Skeletal muscle tissue (tissue), 4 donors: ENCODE measurements around the gene CMTR1. TPM values are rescaled to one million over a fixed set of nuclear protein-coding genes. Genes with fewer than 3 reads are reported as not detected.
"Not testable (repeated sequence)": the region's sequence is repeated elsewhere in the genome, so short reads cannot be mapped to it uniquely, and the experiment has no call there.

Experiments
- H3K27ac ChIP-seq: one replicate; pipeline ENCODE4 v1.7.0; 2013; ENCODE audit warnings: mild to moderate bottlenecking, low read depth, low read length, inconsistent platforms
- H3K27me3 ChIP-seq, 3 donors: one replicate each; pipeline ENCODE4 v1.7.0; 2013; ENCODE audit warnings: low read length in 3 of 3; ENCODE audit not compliant: control insufficient read depth in 3 of 3, insufficient read depth in 3 of 3
- H3K36me3 ChIP-seq, 3 donors: one replicate each; pipeline ENCODE4 v1.7.0; 2013; ENCODE audit warnings: low read length in 3 of 3; ENCODE audit not compliant: control insufficient read depth in 3 of 3, insufficient read depth in 3 of 3
- H3K4me1 ChIP-seq, 3 donors: one replicate each; pipeline ENCODE4 v1.7.0; 2013; ENCODE audit warnings: low read length in 3 of 3, mild to moderate bottlenecking in 3 of 3; ENCODE audit not compliant: control insufficient read depth in 3 of 3, insufficient read depth in 3 of 3
- H3K4me3 ChIP-seq, 3 donors: one replicate each; pipeline ENCODE4 v1.7.0; 2013; ENCODE audit warnings: low read length in 3 of 3
- H3K9ac ChIP-seq, 3 donors: one replicate each; pipeline ENCODE4 v1.7.0; 2013; ENCODE audit warnings: low read length in 3 of 3, mild to moderate bottlenecking in 3 of 3, moderate library complexity in 2 of 3, low read depth in 1 of 3
- H3K9me3 ChIP-seq, 3 donors: one replicate each; pipeline ENCODE4 v1.7.0; 2013; ENCODE audit warnings: low read length in 3 of 3; ENCODE audit not compliant: control insufficient read depth in 3 of 3
- total RNA-seq: library from RNA; depleted of rRNA; stranded (reverse); fragments of >200 nt; gene quantifications from one replicate; pipeline ENCODE4 v1.2.3, GENCODE V29; 2014
- donor health status: Osteomylitis.

The CMTR1 gene
- total RNA-seq, 1 donor from 2014 or later, result 29.2 TPM

DNA sequence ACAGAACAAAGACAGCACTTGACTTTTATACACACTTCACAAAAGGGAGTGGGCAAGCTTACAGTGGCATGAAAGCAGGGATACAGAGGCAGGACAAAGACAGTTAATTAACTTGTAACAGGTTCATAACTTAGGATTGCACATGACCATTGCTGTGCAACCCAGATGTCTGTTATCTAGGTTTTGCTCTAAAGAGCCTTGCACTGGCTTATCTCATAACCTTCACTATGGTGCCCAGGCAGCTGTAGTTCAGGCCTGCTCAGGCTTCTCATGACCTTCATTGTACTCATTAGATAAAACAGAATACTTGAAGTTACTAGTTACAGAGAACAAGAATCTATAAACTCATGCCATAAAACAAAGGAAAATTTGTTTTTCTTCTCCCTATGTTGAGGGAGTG is 31.4 kb upstream of the CMTR1 start:
- not testable (repeated sequence) for H3K27me3 ChIP-seq, H3K9ac ChIP-seq, H3K4me1 ChIP-seq, H3K9me3 ChIP-seq, H3K36me3 ChIP-seq, H3K4me3 ChIP-seq, H3K27ac ChIP-seq

GRCh38 chr6:37406726-37407341 is 26.2 kb upstream of the CMTR1 start:
- Histone ChIP-seq H3K9ac (no peak overlapping the region), H3K4me3 (no peak overlapping the region), H3K9me3 (no peaks in the 10 kb centered on the region), H3K4me1 (no peaks in the 10 kb centered on the region), H3K27me3 (no peaks in the 10 kb centered on the region), H3K36me3 (no peaks in the 10 kb centered on the region), H3K27ac (no peak overlapping the region)

DNA sequence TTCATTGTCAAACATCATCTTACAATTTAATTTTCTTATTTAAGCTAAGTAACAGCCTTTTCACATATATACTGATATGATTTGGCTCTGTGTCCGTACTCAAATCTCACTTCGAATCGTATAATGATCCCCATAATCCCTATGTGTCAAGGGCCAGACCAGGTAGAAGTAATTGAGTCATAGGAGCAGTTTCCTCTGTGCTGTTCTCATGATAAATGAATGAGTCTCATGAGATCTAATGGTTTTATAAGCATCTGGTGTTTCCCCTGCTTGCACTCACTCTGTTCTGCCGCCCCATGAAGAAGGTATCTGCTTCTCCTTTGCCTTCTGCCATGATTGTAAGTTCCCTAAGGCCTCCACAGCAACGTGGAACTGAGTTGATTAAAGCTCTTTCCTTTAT is 25.1 kb upstream of the CMTR1 start:
- H3K9ac ChIP-seq, result no peak overlapping the region
- no peak overlapping the region for H3K4me3 ChIP-seq
- no peak overlapping the region for H3K27ac ChIP-seq
- H3K9me3 ChIP-seq, result no peaks in the 10 kb centered on the region
- no peaks in the 10 kb centered on the region for H3K36me3 ChIP-seq
- H3K27me3 ChIP-seq, result no peaks in the 10 kb centered on the region
- H3K4me1 ChIP-seq, result no peaks in the 10 kb centered on the region

GRCh38 chr6:37409501-37409900 is 23.5 kb upstream of the CMTR1 start:
- H3K27ac ChIP-seq, result no peak overlapping the region
- H3K36me3 ChIP-seq, result no peaks in the 10 kb centered on the region
- H3K4me1 ChIP-seq, result no peaks in the 10 kb centered on the region
- H3K9ac ChIP-seq, result no peak overlapping the region
- no peaks in the 10 kb centered on the region for H3K9me3 ChIP-seq
- no peaks in the 10 kb centered on the region for H3K27me3 ChIP-seq
- no peak overlapping the region for H3K4me3 ChIP-seq

DNA sequence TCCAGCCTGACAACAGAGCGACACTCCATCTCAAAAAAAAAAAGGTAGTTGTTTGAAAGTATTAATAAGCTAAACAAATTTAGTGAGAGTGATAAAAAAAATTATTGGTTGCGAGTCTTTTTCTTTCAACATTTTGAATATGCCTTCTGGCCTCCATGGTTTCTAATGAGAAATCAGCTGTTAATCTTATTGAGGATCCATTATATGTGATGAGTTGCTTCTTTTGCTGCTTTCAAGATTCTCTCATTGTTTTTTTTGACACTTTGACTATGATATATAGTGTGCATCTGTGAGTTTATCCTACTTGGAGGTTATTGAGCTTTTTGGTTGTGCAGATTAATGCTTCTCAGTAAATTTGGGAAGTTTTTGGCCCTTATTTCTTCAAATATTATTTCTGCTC is 15.6 kb upstream of the CMTR1 start:
- Histone ChIP-seq H3K36me3 (no peaks in the 10 kb centered on the region), H3K27me3 (no peaks in the 10 kb centered on the region), H3K27ac (no peak overlapping the region), H3K4me3 (no peak overlapping the region), H3K9me3 (no peaks in the 10 kb centered on the region), H3K4me1 (no peaks in the 10 kb centered on the region), H3K9ac (no peak overlapping the region)

DNA sequence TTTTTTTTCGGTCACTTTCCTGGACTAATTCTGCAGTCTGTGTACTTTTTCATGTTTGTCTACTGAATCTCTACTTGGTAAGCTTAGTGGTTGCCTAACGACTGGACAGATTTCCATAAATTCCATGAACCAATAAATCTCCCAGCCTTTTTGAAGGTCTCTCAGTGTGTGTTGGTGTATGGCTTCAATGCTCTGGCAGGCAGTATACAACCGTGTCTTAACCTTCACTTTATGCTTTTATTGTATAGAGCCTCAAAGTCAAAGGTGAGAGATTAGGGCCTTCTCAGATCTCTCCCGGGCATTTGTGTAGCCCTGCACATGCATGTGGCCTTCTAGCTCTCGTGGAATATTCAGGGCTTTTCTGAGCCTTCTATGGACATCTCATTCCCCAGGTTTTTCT is 14.3 kb upstream of the CMTR1 start:
- no peak overlapping the region for H3K9ac ChIP-seq
- H3K4me1 ChIP-seq, result no peaks in the 10 kb centered on the region
- H3K27ac ChIP-seq, result no peak overlapping the region
- H3K9me3 ChIP-seq, result no peaks in the 10 kb centered on the region
- H3K36me3 ChIP-seq, result no peaks in the 10 kb centered on the region
- no peak overlapping the region for H3K4me3 ChIP-seq
- no peaks in the 10 kb centered on the region for H3K27me3 ChIP-seq

DNA sequence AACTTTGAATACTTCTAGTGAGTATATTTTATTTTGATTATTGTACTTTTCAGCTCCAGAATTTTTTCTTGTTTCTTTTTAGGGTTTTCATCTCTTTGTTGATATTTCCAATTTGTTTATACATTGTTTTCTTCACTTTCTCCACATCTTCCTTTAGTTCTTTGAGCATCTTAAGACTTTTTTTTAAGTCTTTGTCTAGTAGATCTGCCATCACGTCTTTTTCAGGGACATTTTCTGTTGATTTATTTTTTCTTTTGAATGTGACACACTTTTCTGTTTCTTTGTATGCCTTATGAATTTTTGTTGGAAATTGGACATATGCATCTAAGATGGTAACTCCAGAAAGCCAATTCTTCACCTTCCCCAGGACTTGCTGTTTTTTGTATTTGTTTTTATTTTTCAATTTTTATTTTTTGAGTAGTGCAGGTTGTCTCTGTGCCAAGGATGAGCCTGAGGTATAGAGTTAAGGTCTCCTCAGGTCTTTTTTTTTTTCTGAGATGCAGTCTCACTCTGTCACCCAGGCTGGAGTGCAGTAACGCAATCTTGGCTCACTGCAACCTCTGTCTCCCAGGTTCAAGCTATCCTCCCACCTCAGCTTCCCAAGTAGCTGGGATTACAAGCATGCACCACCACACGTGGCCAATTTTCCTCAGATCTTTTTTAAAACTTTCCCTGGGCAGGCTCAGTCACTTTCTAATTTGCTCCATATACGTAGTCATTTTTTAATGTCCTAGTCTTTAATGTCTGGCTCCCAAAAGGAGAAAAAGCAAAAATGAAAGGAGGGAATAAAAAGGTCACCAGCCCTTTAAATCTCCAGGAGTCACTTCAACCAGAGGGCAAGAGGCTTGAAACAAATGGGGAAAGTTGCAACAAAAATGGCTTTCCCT is 6.7 kb upstream of the CMTR1 start:
- Histone ChIP-seq H3K9me3 (no peaks in the 10 kb centered on the region), H3K27ac (no peak overlapping the region), H3K4me1 (no peaks in the 10 kb centered on the region), H3K27me3 (peaks cover 0 to 5% (median 0%) of the 10 kb centered on the region in 3 donors), H3K9ac (no peak overlapping the region), H3K4me3 (no peak overlapping the region), H3K36me3 (no peaks in the 10 kb centered on the region)

GRCh38 chr6:37426945-37427510 is 6.0 kb upstream of the CMTR1 start:
- H3K9ac ChIP-seq, result no peak overlapping the region
- no peak overlapping the region for H3K4me3 ChIP-seq
- H3K27ac ChIP-seq, result no peak overlapping the region
- peaks cover 0 to 5% (median 0%) of the 10 kb centered on the region in 3 donors for H3K27me3 ChIP-seq
- H3K36me3 ChIP-seq, result no peaks in the 10 kb centered on the region
- H3K9me3 ChIP-seq, result no peaks in the 10 kb centered on the region
- no peaks in the 10 kb centered on the region for H3K4me1 ChIP-seq

GRCh38 chr6:37429352-37429750 is 3.7 kb upstream of the CMTR1 start:
- H3K27ac ChIP-seq, result no peak overlapping the region
- H3K9me3 ChIP-seq, result no peaks in the 10 kb centered on the region
- H3K9ac ChIP-seq, result no peak overlapping the region
- H3K27me3 ChIP-seq, result peaks cover 0 to 5% (median 0%) of the 10 kb centered on the region in 3 donors
- no peaks in the 10 kb centered on the region for H3K36me3 ChIP-seq
- peaks cover 9 to 16% (median 14%) of the 10 kb centered on the region in 3 donors for H3K4me1 ChIP-seq
- no peak overlapping the region for H3K4me3 ChIP-seq

- Histone ChIP-seq H3K36me3 (peaks cover 6 to 18% (median 18%) of the 10 kb centered on the region in 3 donors), H3K27me3 (no peaks in the 10 kb centered on the region), H3K9me3 (no peaks in the 10 kb centered on the region), H3K9ac (peak overlapping the region; percentile 78 to 92 (median 86)), H3K4me3 (peak overlapping the region; percentile 85 to 92 (median 91)), H3K4me1 (peaks cover 17 to 28% (median 18%) of the 10 kb centered on the region in 3 donors), H3K27ac (peak overlapping the region; percentile 90)
These were observed 468 bp upstream of the CMTR1 start for GRCh38 chr6:37432590-37432915.
